Lower leg skin (tissue), 3 donors: ENCODE results near the gene TNFAIP8L3.

Source experiments
- CTCF ChIP-seq, 3 donors: fragments of 450-650 bp; IDR thresholded peaks; one replicate each; pipeline ENCODE4 v1.5.1; 2016; ENCODE audit warnings: antibody characterized with exemption in 3 of 3, mild to moderate bottlenecking in 3 of 3, moderate library complexity in 2 of 3
- POLR2A ChIP-seq, 2 donors: fragments of 450-650 bp; IDR thresholded peaks; one replicate each; pipeline ENCODE4 v1.6.1; 2016 to 2017; ENCODE audit warnings: antibody characterized with exemption in 2 of 2, mild to moderate bottlenecking in 1 of 2, moderate library complexity in 1 of 2

GRCh38 chr15:51022206-51022605 is 72.5 kb downstream of the TNFAIP8L3 start:
- TF ChIP-seq CTCF (IDR thresholded peaks at IDR 0.05) (no peak), POLR2A (IDR thresholded peaks at IDR 0.05) (no peak)
